Neural progenitor cell (in vitro differentiated cells): ENCODE results near the gene BMP2. TPM values are rescaled to one million over a fixed set of nuclear protein-coding genes. Genes with fewer than 3 reads are reported as not detected.

Experiments
- DNase-seq: peaks from one replicate; pipeline ENCODE4 v3.0.0-alpha.2; 2016; ENCODE audit warnings: low spot score
- H2AFZ ChIP-seq: fragments of 200-600 bp; sonication (generic); replicated peaks from 2 replicates; pipeline ENCODE4 v1.6.1; 2016; ENCODE audit warnings: antibody characterized with exemption
- H3F3A ChIP-seq: fragments of 200-600 bp; sonication (generic); 2 replicates; pipeline ENCODE4 v1.6.1; 2016; ENCODE audit warnings: antibody characterized with exemption, low read depth
- H3K27ac ChIP-seq: fragments of 200-600 bp; sonication (generic); 2 replicates; pipeline ENCODE4 v1.5.1; 2016; ENCODE audit warnings: mild to moderate bottlenecking
- H3K27me3 ChIP-seq: fragments of 200-600 bp; sonication (generic); 2 replicates; pipeline ENCODE4 v1.6.1; 2016; ENCODE audit warnings: mild to moderate bottlenecking, moderate library complexity
- H3K36me3 ChIP-seq: fragments of 200-600 bp; sonication (generic); 2 replicates; pipeline ENCODE4 v1.5.1; 2016
- H3K4me1 ChIP-seq: fragments of 200-600 bp; sonication (generic); 2 replicates; pipeline ENCODE4 v1.6.1; 2016; ENCODE audit warnings: mixed run types
- H3K4me2 ChIP-seq: fragments of 200-600 bp; sonication (generic); 2 replicates; pipeline ENCODE4 v1.6.1; 2016
- H3K4me3 ChIP-seq: fragments of 200-600 bp; sonication (generic); 2 replicates; pipeline ENCODE4 v1.5.1; 2016
- H3K79me2 ChIP-seq: fragments of 200-600 bp; sonication (generic); 2 replicates; pipeline ENCODE4 v1.6.1; 2016; ENCODE audit warnings: low read depth
- H3K9ac ChIP-seq: fragments of 200-600 bp; sonication (generic); 2 replicates; pipeline ENCODE4 v1.6.1; 2016
- H3K9me3 ChIP-seq: fragments of 200-600 bp; sonication (generic); 2 replicates; pipeline ENCODE4 v1.5.1; 2016; ENCODE audit warnings: low read depth
- H4K20me1 ChIP-seq: fragments of 200-600 bp; sonication (generic); 2 replicates; pipeline ENCODE4 v1.6.1; 2016; ENCODE audit warnings: low read depth
- H3K27ac Mint-ChIP-seq: 3 replicates; pipeline ENCODE4 v1.8.0; 2021; ENCODE audit warnings: mixed read lengths
- H3K27me3 Mint-ChIP-seq: 2 replicates; pipeline ENCODE4 v1.8.0; 2022; ENCODE audit warnings: low read depth, mild to moderate bottlenecking, inconsistent platforms, moderate library complexity, mixed read lengths; ENCODE audit not compliant: insufficient read depth
- H3K36me3 Mint-ChIP-seq: 3 replicates; pipeline ENCODE4 v1.8.0; 2021; ENCODE audit warnings: mixed read lengths
- H3K4me1 Mint-ChIP-seq: 3 replicates; pipeline ENCODE4 v1.8.0; 2021; ENCODE audit warnings: mixed read lengths
- H3K4me3 Mint-ChIP-seq: 3 replicates; pipeline ENCODE4 v1.8.0; 2021; ENCODE audit warnings: mild to moderate bottlenecking, moderate library complexity, mixed read lengths
- H3K9me3 Mint-ChIP-seq: 3 replicates; pipeline ENCODE4 v1.8.0; 2020; ENCODE audit warnings: mixed read lengths
- CTCF ChIP-seq: fragments of 200-600 bp; sonication (generic); IDR thresholded peaks from 2 replicates; pipeline ENCODE4 v1.5.1; 2017; ENCODE audit warnings: antibody characterized with exemption, mild to moderate bottlenecking
- EZH2 ChIP-seq: fragments of 200-600 bp; sonication (generic); IDR thresholded peaks from 2 replicates; pipeline ENCODE4 v1.6.1; 2017; ENCODE audit warnings: antibody characterized with exemption, mild to moderate bottlenecking, moderate library complexity
- EZH2phosphoT487 ChIP-seq: fragments of 200-600 bp; sonication (generic); IDR thresholded peaks from 2 replicates; pipeline ENCODE4 v1.6.1; 2017; ENCODE audit warnings: antibody characterized with exemption
- total RNA-seq: library from RNA; depleted of rRNA; stranded (reverse); fragments of >200 nt; gene quantifications from 2 replicates; pipeline ENCODE4 v1.2.3, GENCODE V29; 2015; ENCODE audit warnings: low replicate concordance

BMP2 gene
- total RNA-seq, 1 donor from 2014 or later: 7.2 TPM

GRCh38 chr20:6739406-6739805 is 28.1 kb upstream of the BMP2 start:
- no peaks in the 10 kb centered on the region for H3K79me2 ChIP-seq
- H3K27ac Mint-ChIP-seq: no peak overlapping the region
- H3K4me3 Mint-ChIP-seq: no peak overlapping the region
- no peak overlapping the region for H3K4me3 ChIP-seq
- no peaks in the 10 kb centered on the region for H3K27me3 Mint-ChIP-seq
- DNase-seq: no peak
- H3K36me3 Mint-ChIP-seq: no peaks in the 10 kb centered on the region
- no peaks in the 10 kb centered on the region for H3K27me3 ChIP-seq
- H3K9ac ChIP-seq: no peak overlapping the region
- no peak overlapping the region for H3K27ac ChIP-seq
- TF ChIP-seq CTCF (no peak), EZH2 (no peak), EZH2phosphoT487 (no peak)
- H2AFZ ChIP-seq: no peak overlapping the region
- peaks cover 7% of the 10 kb centered on the region for H3K4me1 ChIP-seq
- H3K9me3 ChIP-seq: no peaks in the 10 kb centered on the region
- H4K20me1 ChIP-seq: no peaks in the 10 kb centered on the region
- no peaks in the 10 kb centered on the region for H3F3A ChIP-seq
- H3K4me2 ChIP-seq: no peak overlapping the region
- H3K4me1 Mint-ChIP-seq: peaks cover 8% of the 10 kb centered on the region
- no peaks in the 10 kb centered on the region for H3K36me3 ChIP-seq
- H3K9me3 Mint-ChIP-seq: peaks cover 2% of the 10 kb centered on the region

GRCh38 chr20:6740096-6740495 is 27.4 kb upstream of the BMP2 start:
- Histone ChIP-seq H3K79me2 (no peaks in the 10 kb centered on the region), H3K9ac (no peak overlapping the region), H2AFZ (no peak overlapping the region), H3K4me1 (peaks cover 7% of the 10 kb centered on the region), H3K4me3 (no peak overlapping the region), H4K20me1 (no peaks in the 10 kb centered on the region), H3K27me3 (no peaks in the 10 kb centered on the region), H3K4me2 (no peak overlapping the region), H3K9me3 (no peaks in the 10 kb centered on the region), H3K27ac (no peak overlapping the region), H3F3A (no peaks in the 10 kb centered on the region), H3K36me3 (no peaks in the 10 kb centered on the region)
- Mint-ChIP-seq H3K27ac (no peak overlapping the region), H3K27me3 (no peaks in the 10 kb centered on the region), H3K4me1 (peaks cover 8% of the 10 kb centered on the region), H3K36me3 (no peaks in the 10 kb centered on the region), H3K9me3 (peaks cover 2% of the 10 kb centered on the region), H3K4me3 (no peak overlapping the region)
- TF ChIP-seq EZH2 (no peak), EZH2phosphoT487 (no peak), CTCF (no peak)
- DNase-seq: no peak

GRCh38 chr20:6744180-6744579 is 23.3 kb upstream of the BMP2 start:
- Mint-ChIP-seq H3K9me3 (no peaks in the 10 kb centered on the region), H3K27me3 (no peaks in the 10 kb centered on the region), H3K4me1 (no peaks in the 10 kb centered on the region), H3K36me3 (no peaks in the 10 kb centered on the region), H3K27ac (no peak overlapping the region), H3K4me3 (no peak overlapping the region)
- Histone ChIP-seq H3K4me2 (no peak overlapping the region), H3K36me3 (no peaks in the 10 kb centered on the region), H2AFZ (no peak overlapping the region), H3K4me1 (no peaks in the 10 kb centered on the region), H3K27ac (no peak overlapping the region), H3K27me3 (no peaks in the 10 kb centered on the region), H3F3A (no peaks in the 10 kb centered on the region), H4K20me1 (no peaks in the 10 kb centered on the region), H3K9ac (no peak overlapping the region), H3K4me3 (no peak overlapping the region), H3K9me3 (no peaks in the 10 kb centered on the region), H3K79me2 (no peaks in the 10 kb centered on the region)
- no peak for TF ChIP-seq CTCF
- TF ChIP-seq EZH2phosphoT487: no peak
- TF ChIP-seq EZH2: no peak
- no peak for DNase-seq
